GM12801 (cell line): ENCODE results near the gene TAAR8.

ENCODE experiments used
- TF ChIP-seq, protein P1 (sequence below): IDR thresholded peaks from one replicate; pipeline ENCODE4 v1.5.1; 2011; ENCODE audit warnings: control low read depth; ENCODE audit not compliant: insufficient read length; ENCODE audit errors: extremely low read depth

The TAAR8 gene

DNA sequence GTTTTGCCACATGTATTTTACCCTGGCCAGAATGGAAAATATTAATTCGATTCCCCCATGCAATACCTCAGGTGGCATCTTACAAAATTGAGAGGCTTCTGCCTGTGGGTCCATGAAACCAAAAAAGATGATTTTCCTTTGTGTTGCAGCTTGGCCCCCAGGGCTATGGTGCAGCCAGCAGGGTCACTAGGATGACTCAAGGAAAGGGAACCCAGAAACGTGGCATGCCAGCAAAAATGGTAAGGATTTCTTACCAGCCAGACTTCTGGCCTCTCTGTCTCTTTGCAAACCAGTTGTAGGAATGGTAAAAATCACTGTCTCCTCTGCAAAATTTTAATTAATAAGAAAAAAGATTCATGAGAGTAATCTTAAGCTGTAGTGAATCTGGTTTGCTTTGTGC is 26.0 kb upstream of the TAAR8 start:
- TF ChIP-seq, protein P1, sequence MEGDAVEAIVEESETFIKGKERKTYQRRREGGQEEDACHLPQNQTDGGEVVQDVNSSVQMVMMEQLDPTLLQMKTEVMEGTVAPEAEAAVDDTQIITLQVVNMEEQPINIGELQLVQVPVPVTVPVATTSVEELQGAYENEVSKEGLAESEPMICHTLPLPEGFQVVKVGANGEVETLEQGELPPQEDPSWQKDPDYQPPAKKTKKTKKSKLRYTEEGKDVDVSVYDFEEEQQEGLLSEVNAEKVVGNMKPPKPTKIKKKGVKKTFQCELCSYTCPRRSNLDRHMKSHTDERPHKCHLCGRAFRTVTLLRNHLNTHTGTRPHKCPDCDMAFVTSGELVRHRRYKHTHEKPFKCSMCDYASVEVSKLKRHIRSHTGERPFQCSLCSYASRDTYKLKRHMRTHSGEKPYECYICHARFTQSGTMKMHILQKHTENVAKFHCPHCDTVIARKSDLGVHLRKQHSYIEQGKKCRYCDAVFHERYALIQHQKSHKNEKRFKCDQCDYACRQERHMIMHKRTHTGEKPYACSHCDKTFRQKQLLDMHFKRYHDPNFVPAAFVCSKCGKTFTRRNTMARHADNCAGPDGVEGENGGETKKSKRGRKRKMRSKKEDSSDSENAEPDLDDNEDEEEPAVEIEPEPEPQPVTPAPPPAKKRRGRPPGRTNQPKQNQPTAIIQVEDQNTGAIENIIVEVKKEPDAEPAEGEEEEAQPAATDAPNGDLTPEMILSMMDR: no peak

DNA sequence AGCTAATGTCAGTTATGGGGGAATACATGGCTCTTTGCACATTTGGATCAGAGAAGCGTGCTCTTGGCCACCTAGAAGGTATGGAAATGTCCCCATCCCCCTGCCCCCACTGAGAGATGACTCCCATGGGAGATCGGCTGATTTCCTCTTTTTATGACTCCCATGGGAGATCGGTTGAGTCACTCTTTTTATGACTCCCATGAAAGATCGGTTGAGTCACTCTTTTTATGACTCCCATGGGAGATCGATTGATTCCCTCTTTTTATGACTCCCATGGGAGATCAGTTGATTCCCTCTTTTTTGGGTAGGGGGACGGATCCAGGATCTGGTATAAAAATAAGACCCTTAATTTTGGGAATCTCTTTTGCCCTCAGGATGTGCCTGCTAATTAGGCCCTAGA is 24.7 kb upstream of the TAAR8 start:
- TF ChIP-seq, protein P1: no peak

DNA sequence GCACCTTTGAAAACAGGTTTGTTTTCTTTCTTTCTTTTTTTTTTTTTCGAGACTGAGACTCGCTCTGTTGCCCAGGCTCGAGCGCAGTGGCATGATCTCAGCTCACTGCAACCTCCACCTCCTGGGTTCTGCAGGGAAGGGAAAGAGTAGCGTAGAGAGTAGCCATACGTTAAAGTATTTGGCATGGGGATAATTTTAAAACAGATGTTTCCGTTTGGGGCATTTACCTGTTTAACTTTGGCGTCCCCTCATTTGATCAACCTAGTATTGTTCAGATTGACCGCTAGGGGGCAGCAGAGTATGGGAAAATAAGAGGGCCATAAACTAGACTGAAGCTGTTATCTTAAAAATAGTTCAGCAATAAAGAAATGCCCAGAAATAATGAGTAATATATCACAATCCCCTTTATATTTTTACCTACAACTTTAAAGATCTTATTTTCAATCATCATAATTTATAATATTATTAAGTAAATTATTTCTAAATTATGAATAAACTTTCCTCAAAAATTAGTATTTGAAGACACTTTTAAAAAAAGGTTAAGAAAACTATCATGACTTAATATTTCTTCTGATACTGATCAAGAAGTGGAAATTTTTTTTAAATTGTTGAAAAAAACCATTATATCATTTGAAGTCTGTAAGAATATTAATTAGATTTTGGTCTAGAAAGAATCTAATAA is 22.0 kb upstream of the TAAR8 start:
- TF ChIP-seq, protein P1: no peak

DNA sequence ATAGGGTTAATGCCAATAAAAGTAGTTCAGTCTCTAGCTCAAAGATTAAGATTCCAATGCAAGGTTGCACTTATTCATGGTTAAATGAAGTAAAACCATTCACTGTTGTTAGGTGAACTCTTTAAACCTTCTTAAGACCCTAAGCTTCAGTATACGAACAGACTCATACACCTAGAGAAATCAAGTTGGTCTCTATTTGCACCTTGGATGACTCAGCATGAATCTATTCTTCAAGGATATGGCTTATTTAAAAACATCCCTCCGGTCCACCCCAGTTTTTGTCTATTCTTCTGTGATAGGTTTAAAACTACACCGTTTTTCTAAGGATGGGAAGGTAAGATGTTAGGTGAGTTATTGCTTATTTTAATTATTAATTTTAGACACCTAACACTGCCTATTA is 15.3 kb upstream of the TAAR8 start:
- TF ChIP-seq, protein P1: no peak

DNA sequence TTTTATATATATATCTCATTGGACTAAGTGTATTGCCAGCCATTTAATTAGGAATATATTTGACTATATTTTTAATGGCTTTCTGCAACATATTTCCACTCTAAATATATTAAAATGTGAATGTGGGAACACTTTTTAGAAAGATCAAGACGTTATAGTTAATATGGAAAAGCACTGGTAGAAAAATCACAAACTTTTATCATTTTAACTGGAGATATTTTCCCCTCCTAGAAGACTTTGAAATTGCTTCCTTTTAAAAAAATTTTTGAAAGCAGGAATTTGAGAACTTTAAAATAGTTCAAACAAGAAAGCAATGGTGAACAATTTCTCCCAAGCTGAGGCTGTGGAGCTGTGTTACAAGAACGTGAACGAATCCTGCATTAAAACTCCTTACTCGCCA is 14.5 kb upstream of the TAAR8 start, which contains the start of gene TAAR9:
TSS of gene TAAR9 (plus strand) at position 301 of the 400 bp plus-strand sequence. CDS start at position 314, 13 bp downstream.
- TF ChIP-seq, protein P1: no peak

DNA sequence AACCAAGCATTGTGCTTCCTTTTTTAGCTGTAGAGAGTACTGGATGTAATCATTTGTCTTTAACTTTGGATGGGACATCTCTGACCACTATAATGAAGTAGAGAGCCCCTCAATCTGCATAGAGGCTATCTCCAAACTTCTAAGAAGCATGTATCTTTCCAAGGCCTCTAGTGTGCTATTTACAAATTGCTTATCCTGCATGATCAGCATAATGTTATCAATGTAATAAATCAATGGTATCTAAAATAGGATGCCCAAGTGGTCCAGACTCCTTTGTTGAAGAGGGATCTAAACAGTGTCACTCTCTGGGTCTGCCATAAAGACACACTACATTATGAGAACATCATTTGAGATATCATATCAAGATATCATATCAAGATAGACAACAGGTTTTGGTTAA is 7.6 kb upstream of the TAAR8 start:
- TF ChIP-seq, protein P1: no peak

DNA sequence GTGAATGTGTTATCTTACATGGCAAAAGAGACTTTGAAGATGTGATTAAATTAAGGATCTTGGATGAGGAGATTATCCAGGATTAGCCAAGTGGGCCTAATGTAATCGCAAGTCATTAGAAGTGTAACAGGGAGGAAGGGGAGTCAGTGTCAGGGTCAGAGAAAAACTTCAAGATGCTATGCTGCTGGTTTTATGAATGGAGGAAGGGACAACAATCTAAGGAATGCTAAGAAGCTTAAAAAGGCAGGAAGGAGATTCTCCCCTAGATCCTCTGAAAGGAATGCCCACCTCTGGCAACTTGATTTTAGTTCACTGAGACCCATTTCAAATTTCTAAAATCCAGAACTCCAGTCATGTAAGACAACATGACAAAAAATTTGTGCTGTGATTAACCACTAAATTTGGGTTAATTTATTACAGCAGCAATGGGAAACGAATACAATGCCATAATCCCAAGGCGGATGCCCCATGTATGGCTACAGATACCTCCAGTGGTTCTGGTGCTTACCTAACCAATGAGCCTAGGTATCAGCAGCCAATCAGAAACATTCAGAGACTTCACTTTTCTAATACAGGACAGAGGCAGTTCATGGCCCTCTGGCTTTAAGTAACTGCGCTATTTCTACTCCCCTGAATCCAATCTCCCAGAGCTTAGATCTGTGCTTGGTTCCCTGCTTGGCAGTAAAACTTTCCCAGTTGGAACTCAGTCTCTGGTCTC is 3.6 kb upstream of the TAAR8 start:
- TF ChIP-seq, protein P1: no peak
